Measurements from ENCODE around the gene SLC4A8.

GRCh38 chr12:51517316-51517715, 92.7 kb downstream of the SLC4A8 start:
- TF ChIP-seq POLR2A (IDR thresholded peaks at IDR 0.05; ENCODE audit: extremely low read depth, insufficient read length) (no peak), CTCF (IDR thresholded peaks at IDR 0.05; ENCODE audit: low read depth, low read length) (no peak)

Measured in NB4 (cell line).